Right atrium auricular region (tissue), 2 donors: ENCODE measurements around the gene RAPH1. TPM values are rescaled to one million over a fixed set of nuclear protein-coding genes. Genes with fewer than 3 reads are reported as not detected.

Experiments used
- DNase-seq: peaks from one replicate; pipeline ENCODE4 v3.0.0-alpha.2; 2019; ENCODE audit warnings: low spot score
- H3K27ac ChIP-seq, 2 donors: fragments of 200-600 bp; sonication (generic); 1 replicate in 1 of 2; 2 replicates in 1 of 2; pipeline ENCODE4 v1.5.1; 2016 to 2019
- H3K27me3 ChIP-seq, 2 donors: fragments of 200-600 bp; sonication (generic); one replicate each; pipeline versions ENCODE4 v1.5.1 to v1.6.0; 2017 to 2019
- H3K36me3 ChIP-seq: fragments of 200-600 bp; sonication (generic); one replicate; pipeline ENCODE4 v1.5.1; 2016
- H3K4me1 ChIP-seq, 2 donors: fragments of 200-600 bp; sonication (generic); one replicate each; pipeline versions ENCODE4 v1.5.1 to v1.6.0; 2017 to 2019
- H3K4me3 ChIP-seq, 2 donors: fragments of 200-600 bp; sonication (generic); 1 replicate in 1 of 2; 2 replicates in 1 of 2; pipeline ENCODE4 v1.5.1; 2017 to 2019; ENCODE audit warnings: mild to moderate bottlenecking in 1 of 2, moderate library complexity in 1 of 2
- H3K9me3 ChIP-seq, 2 donors: fragments of 200-600 bp; sonication (generic); one replicate each; pipeline ENCODE4 v1.5.1; 2019
- total RNA-seq, 2 donors: library from RNA; depleted of rRNA; stranded (reverse); fragments of >200 nt; gene quantifications; one replicate each; pipeline ENCODE4 v1.1.0, GENCODE V29; 2016
- TF ChIP-seq, protein P1 (sequence below), 2 donors: fragments of 200-600 bp; sonication (generic); IDR thresholded peaks; one replicate each; pipeline ENCODE4 v1.5.1; 2019; ENCODE audit warnings: antibody characterized with exemption in 2 of 2

RAPH1 gene
- total RNA-seq, 2 donors from 2014 or later, result 17.4 to 18.7 TPM

DNA sequence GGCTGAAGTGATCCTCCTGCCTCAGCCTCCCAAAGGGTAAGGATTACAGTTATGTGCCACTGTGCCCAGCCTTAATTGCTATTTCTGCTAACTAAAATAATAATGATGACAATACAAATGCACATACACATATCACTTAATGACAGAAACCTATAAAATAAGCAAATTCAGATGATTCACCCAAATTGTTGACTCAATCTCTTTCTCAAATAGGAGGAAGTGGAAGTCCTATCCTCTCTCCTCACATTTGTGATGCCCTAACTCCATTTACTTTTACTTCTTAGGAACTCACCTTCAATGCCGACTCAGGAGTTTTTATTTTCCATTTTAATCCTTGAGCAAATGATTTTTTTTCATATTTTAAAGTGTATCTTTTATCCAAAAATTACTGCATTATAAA lies 24.5 kb upstream of the RAPH1 start:
- H3K9me3 ChIP-seq, result no peaks in the 10 kb centered on the region
- no peaks in the 10 kb centered on the region for H3K36me3 ChIP-seq
- H3K4me1 ChIP-seq, result peaks cover 0 to 5% of the 10 kb centered on the region in 2 donors
- H3K27ac ChIP-seq, result no peak overlapping the region
- DNase-seq, result no peak
- TF ChIP-seq, protein P1, sequence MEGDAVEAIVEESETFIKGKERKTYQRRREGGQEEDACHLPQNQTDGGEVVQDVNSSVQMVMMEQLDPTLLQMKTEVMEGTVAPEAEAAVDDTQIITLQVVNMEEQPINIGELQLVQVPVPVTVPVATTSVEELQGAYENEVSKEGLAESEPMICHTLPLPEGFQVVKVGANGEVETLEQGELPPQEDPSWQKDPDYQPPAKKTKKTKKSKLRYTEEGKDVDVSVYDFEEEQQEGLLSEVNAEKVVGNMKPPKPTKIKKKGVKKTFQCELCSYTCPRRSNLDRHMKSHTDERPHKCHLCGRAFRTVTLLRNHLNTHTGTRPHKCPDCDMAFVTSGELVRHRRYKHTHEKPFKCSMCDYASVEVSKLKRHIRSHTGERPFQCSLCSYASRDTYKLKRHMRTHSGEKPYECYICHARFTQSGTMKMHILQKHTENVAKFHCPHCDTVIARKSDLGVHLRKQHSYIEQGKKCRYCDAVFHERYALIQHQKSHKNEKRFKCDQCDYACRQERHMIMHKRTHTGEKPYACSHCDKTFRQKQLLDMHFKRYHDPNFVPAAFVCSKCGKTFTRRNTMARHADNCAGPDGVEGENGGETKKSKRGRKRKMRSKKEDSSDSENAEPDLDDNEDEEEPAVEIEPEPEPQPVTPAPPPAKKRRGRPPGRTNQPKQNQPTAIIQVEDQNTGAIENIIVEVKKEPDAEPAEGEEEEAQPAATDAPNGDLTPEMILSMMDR (IDR thresholded peaks at IDR 0.05), result no peak
- H3K4me3 ChIP-seq, result no peak overlapping the region
- H3K27me3 ChIP-seq, result no peaks in the 10 kb centered on the region

DNA sequence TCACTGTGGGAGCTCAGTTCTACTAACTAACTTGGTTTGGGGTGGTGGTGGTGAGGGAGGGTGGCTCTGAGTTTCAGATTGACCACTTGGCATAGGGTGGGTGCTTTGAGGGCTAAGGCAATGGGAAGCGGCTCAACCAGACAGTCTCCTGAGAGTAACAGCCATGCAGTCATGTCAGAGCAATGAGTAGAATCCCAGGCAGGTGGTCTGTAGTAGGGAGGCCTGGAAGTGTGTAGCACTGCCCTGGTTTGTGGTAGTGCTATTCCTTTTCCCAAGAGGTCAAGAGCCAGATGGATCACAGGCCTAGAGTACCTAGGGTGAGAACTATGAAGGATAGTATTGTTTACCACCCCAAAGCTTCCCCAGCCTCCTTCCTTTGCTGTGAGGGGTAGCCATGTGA lies 18.7 kb upstream of the RAPH1 start:
- Histone ChIP-seq H3K27me3 (no peaks in the 10 kb centered on the region), H3K4me1 (no peaks in the 10 kb centered on the region), H3K4me3 (no peak overlapping the region), H3K36me3 (no peaks in the 10 kb centered on the region), H3K27ac (no peak overlapping the region), H3K9me3 (no peaks in the 10 kb centered on the region)
- TF ChIP-seq, protein P1 (IDR thresholded peaks at IDR 0.05), result no peak
- no peak for DNase-seq

DNA sequence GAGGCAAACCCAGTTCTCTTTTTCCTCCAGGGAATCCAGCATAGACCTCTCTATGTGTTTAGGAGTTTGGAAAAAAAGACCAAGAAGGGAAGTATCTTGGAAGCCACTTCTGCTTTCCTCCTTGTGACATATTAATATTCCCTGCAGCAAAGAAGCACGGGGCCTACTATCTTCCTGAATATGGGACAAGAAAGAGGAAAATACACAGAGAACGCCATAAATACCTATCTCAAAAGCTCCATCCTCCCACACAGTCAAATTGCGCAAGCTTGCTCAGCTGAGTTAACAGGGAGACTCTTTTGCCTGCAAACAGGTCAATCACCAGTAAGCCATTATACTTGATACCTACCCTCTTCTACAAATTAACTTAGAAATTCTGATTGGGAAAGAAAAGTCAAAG lies 16.7 kb upstream of the RAPH1 start:
- H3K4me1 ChIP-seq, result no peaks in the 10 kb centered on the region
- DNase-seq, result no peak
- no peak overlapping the region for H3K4me3 ChIP-seq
- no peaks in the 10 kb centered on the region for H3K36me3 ChIP-seq
- H3K27me3 ChIP-seq, result no peaks in the 10 kb centered on the region
- no peaks in the 10 kb centered on the region for H3K9me3 ChIP-seq
- TF ChIP-seq, protein P1 (IDR thresholded peaks at IDR 0.05), result no peak
- H3K27ac ChIP-seq, result no peak overlapping the region

DNA sequence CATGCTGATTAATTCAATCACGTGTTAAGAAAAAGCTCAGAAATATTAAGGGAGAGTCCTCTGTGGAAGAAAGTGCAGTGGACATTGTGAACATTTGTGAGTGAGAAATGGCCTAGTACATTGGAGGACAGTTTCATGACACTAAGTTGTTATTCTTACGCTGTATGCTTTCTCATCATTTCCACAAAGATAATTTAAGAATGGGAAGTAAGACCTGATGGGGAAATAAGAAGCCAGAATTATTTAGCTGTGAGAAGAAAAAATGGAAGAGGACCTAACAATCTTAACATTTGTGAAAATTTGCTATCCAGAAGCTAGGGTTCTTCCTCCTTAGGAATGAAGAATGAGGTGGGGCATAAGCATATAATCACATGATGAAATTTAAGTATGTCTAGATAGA lies 15.2 kb upstream of the RAPH1 start:
- no peak overlapping the region for H3K4me3 ChIP-seq
- no peak for DNase-seq
- no peaks in the 10 kb centered on the region for H3K36me3 ChIP-seq
- H3K9me3 ChIP-seq, result no peaks in the 10 kb centered on the region
- H3K4me1 ChIP-seq, result no peaks in the 10 kb centered on the region
- H3K27ac ChIP-seq, result no peak overlapping the region
- no peaks in the 10 kb centered on the region for H3K27me3 ChIP-seq
- TF ChIP-seq, protein P1 (IDR thresholded peaks at IDR 0.05), result no peak

DNA sequence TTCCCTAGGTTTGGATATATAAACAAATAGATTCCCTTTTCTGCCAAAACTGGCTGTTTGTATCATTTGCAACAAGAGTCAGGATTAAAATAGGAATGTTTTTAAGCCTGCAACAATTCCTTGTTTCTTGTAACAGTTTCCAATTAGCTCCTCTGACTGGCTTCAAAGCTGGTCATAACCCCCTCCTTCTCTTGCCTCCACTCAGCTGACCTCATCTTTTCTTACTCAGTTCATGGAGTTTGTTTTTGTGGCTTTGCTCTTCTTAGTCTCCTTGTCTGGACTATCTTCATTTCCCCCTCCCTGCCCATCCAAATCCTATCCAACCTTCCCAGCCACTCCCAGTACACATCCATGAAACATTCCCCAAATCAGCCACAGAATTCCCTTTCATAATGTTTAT lies 14.3 kb upstream of the RAPH1 start:
- Histone ChIP-seq H3K4me3 (no peak overlapping the region), H3K27ac (no peak overlapping the region), H3K9me3 (no peaks in the 10 kb centered on the region), H3K27me3 (no peaks in the 10 kb centered on the region), H3K4me1 (no peaks in the 10 kb centered on the region), H3K36me3 (no peaks in the 10 kb centered on the region)
- TF ChIP-seq, protein P1 (IDR thresholded peaks at IDR 0.05), result no peak
- no peak for DNase-seq

DNA sequence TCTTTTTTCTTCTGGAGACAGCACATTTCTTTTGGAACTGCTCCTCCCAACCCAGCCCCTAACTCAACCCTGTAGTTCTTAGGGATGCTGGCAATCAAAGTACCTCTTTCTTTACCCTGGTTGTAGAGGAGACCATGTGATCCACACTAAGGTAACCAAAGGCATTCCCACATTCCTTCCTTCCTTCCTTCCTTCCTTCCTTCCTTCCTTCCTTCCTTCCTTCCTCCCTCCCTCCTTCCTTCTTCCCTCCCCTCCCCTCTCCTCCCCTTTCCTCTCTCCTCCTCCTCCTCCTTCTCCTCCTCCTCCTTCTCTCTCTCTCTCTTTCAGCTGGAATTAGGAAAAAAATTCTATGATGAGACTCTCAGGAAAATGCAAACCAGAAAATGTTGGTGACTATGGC lies 13.8 kb upstream of the RAPH1 start:
- H3K27me3 ChIP-seq, result no peaks in the 10 kb centered on the region
- no peaks in the 10 kb centered on the region for H3K4me1 ChIP-seq
- no peak for DNase-seq
- H3K4me3 ChIP-seq, result no peak overlapping the region
- no peak overlapping the region for H3K27ac ChIP-seq
- TF ChIP-seq, protein P1 (IDR thresholded peaks at IDR 0.05), result no peak
- H3K36me3 ChIP-seq, result no peaks in the 10 kb centered on the region
- H3K9me3 ChIP-seq, result no peaks in the 10 kb centered on the region
